ACC112 (cell line): ENCODE results near the gene DIS3.
A peak's percentile ranks its signal among the peaks of the same experiment; 100 is the strongest.
"Not testable (repeated sequence)": the region's sequence is repeated elsewhere in the genome, so short reads cannot be mapped to it uniquely, and the experiment has no call there.

Experiments used
- H2AFZ ChIP-seq: fragments of 200-600 bp; sonication (generic); one replicate; pipeline ENCODE4 v1.6.0; 2017; ENCODE audit warnings: antibody characterized with exemption, low read length; ENCODE audit not compliant: unreplicated experiment
- H3K27ac ChIP-seq: fragments of 200-600 bp; sonication (generic); 2 replicates; pipeline ENCODE4 v1.5.1; 2014; ENCODE audit warnings: low read depth, mild to moderate bottlenecking, antibody characterized with exemption, low read length, moderate library complexity
- H3K27me3 ChIP-seq: fragments of 200-600 bp; sonication (generic); 2 replicates; pipeline ENCODE4 v1.6.1; 2014; ENCODE audit warnings: mild to moderate bottlenecking, antibody characterized with exemption, low read length, moderate library complexity, mixed read lengths; ENCODE audit not compliant: insufficient read depth
- H3K36me3 ChIP-seq: fragments of 200-600 bp; sonication (generic); 2 replicates; pipeline ENCODE4 v1.6.1; 2016; ENCODE audit warnings: mild to moderate bottlenecking, antibody characterized with exemption, low read length, moderate library complexity, mixed read lengths; ENCODE audit not compliant: insufficient read depth
- H3K4me1 ChIP-seq: fragments of 200-600 bp; sonication (generic); one replicate; pipeline ENCODE4 v1.6.1; 2016; ENCODE audit warnings: low read length, mixed read lengths; ENCODE audit not compliant: insufficient read depth, unreplicated experiment, control insufficient read depth
- H3K4me3 ChIP-seq: fragments of 200-600 bp; sonication (generic); 2 replicates; pipeline ENCODE4 v1.5.1; 2014; ENCODE audit warnings: mild to moderate bottlenecking, low read depth, low read length
- H3K79me2 ChIP-seq: fragments of 200-600 bp; sonication (generic); one replicate; pipeline ENCODE4 v1.6.0; 2016; ENCODE audit warnings: low read length; ENCODE audit not compliant: control insufficient read depth, unreplicated experiment, insufficient read depth

Gene DIS3, protein sequence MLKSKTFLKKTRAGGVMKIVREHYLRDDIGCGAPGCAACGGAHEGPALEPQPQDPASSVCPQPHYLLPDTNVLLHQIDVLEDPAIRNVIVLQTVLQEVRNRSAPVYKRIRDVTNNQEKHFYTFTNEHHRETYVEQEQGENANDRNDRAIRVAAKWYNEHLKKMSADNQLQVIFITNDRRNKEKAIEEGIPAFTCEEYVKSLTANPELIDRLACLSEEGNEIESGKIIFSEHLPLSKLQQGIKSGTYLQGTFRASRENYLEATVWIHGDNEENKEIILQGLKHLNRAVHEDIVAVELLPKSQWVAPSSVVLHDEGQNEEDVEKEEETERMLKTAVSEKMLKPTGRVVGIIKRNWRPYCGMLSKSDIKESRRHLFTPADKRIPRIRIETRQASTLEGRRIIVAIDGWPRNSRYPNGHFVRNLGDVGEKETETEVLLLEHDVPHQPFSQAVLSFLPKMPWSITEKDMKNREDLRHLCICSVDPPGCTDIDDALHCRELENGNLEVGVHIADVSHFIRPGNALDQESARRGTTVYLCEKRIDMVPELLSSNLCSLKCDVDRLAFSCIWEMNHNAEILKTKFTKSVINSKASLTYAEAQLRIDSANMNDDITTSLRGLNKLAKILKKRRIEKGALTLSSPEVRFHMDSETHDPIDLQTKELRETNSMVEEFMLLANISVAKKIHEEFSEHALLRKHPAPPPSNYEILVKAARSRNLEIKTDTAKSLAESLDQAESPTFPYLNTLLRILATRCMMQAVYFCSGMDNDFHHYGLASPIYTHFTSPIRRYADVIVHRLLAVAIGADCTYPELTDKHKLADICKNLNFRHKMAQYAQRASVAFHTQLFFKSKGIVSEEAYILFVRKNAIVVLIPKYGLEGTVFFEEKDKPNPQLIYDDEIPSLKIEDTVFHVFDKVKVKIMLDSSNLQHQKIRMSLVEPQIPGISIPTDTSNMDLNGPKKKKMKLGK

GRCh38 chr13:72781451-72782439 is at the start of gene DIS3, which contains the start of gene PIBF1:
Gene DIS3, minus strand, starts transcription at chr13:72781900. Its CDS starts 68 bp downstream, at chr13:72781832.
Gene PIBF1, plus strand, starts transcription at chr13:72782133. Its CDS starts 1,337 bp downstream, at chr13:72783470.
- Histone ChIP-seq H3K4me3 (peak within 1 kb of the TSS; percentile 95), H3K27me3 (no peaks in the 10 kb centered on the region), H2AFZ (peak within 1 kb of the TSS; percentile 69), H3K79me2 (peaks cover 80% of the 10 kb centered on the region), H3K36me3 (peaks cover 23% of the 10 kb centered on the region), H3K4me1 (no peaks in the 10 kb centered on the region), H3K27ac (peak within 1 kb of the TSS; percentile 71)

- H3K79me2 ChIP-seq: no peaks in the 10 kb centered on the region
- no peaks in the 10 kb centered on the region for H3K27me3 ChIP-seq
- no peaks in the 10 kb centered on the region for H3K4me1 ChIP-seq
- no peak overlapping the region for H2AFZ ChIP-seq
- H3K4me3 ChIP-seq: no peak overlapping the region
- no peak overlapping the region for H3K27ac ChIP-seq
- H3K36me3 ChIP-seq: peaks cover 4% of the 10 kb centered on the region
Measured at GRCh38 chr13:72823724-72824123, 42.0 kb upstream of the DIS3 start.

GRCh38 chr13:72823081-72823480 is 41.4 kb upstream of the DIS3 start:
- no peaks in the 10 kb centered on the region for H3K27me3 ChIP-seq
- H2AFZ ChIP-seq: no peak overlapping the region
- H3K27ac ChIP-seq: no peak overlapping the region
- no peaks in the 10 kb centered on the region for H3K79me2 ChIP-seq
- H3K4me3 ChIP-seq: no peak overlapping the region
- H3K4me1 ChIP-seq: no peaks in the 10 kb centered on the region
- peaks cover 4% of the 10 kb centered on the region for H3K36me3 ChIP-seq

DNA sequence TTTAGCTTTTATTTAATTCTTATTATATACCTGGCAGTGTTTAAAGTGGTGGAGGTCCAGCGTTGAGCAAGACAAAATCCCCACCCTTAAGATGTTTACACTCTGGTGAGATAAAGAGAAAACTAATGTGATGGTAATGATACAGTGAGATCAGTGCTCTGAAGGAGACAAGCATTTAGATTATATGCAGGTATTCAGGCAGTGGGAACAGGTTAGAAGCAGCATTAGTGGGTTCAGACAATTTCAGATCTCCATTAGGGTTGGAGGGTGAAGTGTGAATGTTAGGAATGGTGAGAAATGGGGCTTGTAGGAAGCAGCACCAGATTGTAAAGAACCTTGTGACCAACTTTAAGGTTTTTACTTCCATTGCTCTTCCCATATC is 39.2 kb upstream of the DIS3 start:
- no peak overlapping the region for H2AFZ ChIP-seq

GRCh38 chr13:72820156-72820897 is 38.6 kb upstream of the DIS3 start:
- H3K27me3 ChIP-seq: no peaks in the 10 kb centered on the region
- H2AFZ ChIP-seq: no peak overlapping the region
- H3K36me3 ChIP-seq: peaks cover 4% of the 10 kb centered on the region
- H3K4me3 ChIP-seq: no peak overlapping the region
- H3K79me2 ChIP-seq: no peaks in the 10 kb centered on the region
- H3K4me1 ChIP-seq: no peaks in the 10 kb centered on the region
- H3K27ac ChIP-seq: no peak overlapping the region

More for the DNA sequence above, 39.2 kb upstream of the DIS3 start:
- H3K4me3 ChIP-seq: no peak overlapping the region
- no peaks in the 10 kb centered on the region for H3K27me3 ChIP-seq
- H3K36me3 ChIP-seq: peaks cover 4% of the 10 kb centered on the region
- no peaks in the 10 kb centered on the region for H3K79me2 ChIP-seq
- no peak overlapping the region for H3K27ac ChIP-seq
- H3K4me1 ChIP-seq: no peaks in the 10 kb centered on the region

- Histone ChIP-seq H3K4me3 (no peak overlapping the region), H3K27me3 (no peaks in the 10 kb centered on the region), H3K79me2 (no peaks in the 10 kb centered on the region), H2AFZ (no peak overlapping the region), H3K27ac (no peak overlapping the region), H3K4me1 (no peaks in the 10 kb centered on the region), H3K36me3 (no peaks in the 10 kb centered on the region)
Measured at GRCh38 chr13:72808917-72809500, 27.3 kb upstream of the DIS3 start.

GRCh38 chr13:72806514-72806913 is 24.8 kb upstream of the DIS3 start:
- H3K27me3 ChIP-seq, H3K4me1 ChIP-seq, H3K79me2 ChIP-seq, H2AFZ ChIP-seq, H3K27ac ChIP-seq, H3K36me3 ChIP-seq, H3K4me3 ChIP-seq: not testable (repeated sequence)

GRCh38 chr13:72805676-72806346 is 24.1 kb upstream of the DIS3 start:
- Histone ChIP-seq H3K27ac (no peak overlapping the region), H3K27me3 (no peaks in the 10 kb centered on the region), H3K4me3 (no peak overlapping the region), H3K79me2 (no peaks in the 10 kb centered on the region), H2AFZ (no peak overlapping the region), H3K4me1 (no peaks in the 10 kb centered on the region), H3K36me3 (no peaks in the 10 kb centered on the region)

DNA sequence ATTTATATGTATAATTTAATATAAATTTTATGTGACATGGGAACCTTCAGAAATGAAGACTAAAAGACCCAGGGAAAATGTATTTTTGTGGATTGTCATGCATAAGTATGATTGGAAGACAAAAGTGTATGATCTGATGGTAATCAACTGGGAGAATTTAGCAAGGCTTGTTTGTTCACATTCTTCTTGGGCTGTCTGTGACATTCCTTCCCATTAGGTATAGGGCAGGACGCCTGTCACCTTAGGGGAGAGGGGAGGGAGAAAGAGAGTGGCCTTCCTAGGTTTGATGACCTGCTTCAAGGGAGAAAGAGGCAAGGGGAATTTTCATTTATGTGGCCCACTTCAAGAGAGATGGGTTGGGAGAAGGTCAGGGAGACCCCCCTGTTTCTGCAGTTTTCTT is 22.6 kb upstream of the DIS3 start:
- no peak overlapping the region for H3K27ac ChIP-seq
- H3K4me1 ChIP-seq: no peaks in the 10 kb centered on the region
- no peak overlapping the region for H2AFZ ChIP-seq
- no peaks in the 10 kb centered on the region for H3K36me3 ChIP-seq
- no peak overlapping the region for H3K4me3 ChIP-seq
- H3K27me3 ChIP-seq: no peaks in the 10 kb centered on the region
- H3K79me2 ChIP-seq: no peaks in the 10 kb centered on the region
